HepG2 (cell line): ENCODE results near the gene TTLL11. TPM values are rescaled to one million over a fixed set of nuclear protein-coding genes. Genes with fewer than 3 reads are reported as not detected.

Experiments used
- ATAC-seq: fragments of 200-7000 bp; cut with Tn5 transposase; 3 replicates; pipeline ENCODE4 v1.9.1; 2020; ENCODE audit warnings: mild to moderate bottlenecking, moderate library complexity
- BruUV-seq: library from RNA; stranded (reverse); fragments of 400-500 nt; replicated peaks from 2 replicates; lab custom pipeline; 2021; lab: Mats Ljungman, UMichigan
- CTCF ChIA-PET: fragments of 300-600 bp; formaldehyde crosslinking; extraction: SDS; loops from one replicate; lab custom pipeline; 2021; ENCODE audit warnings: low total read pairs, inconsistent platforms, low intra/inter-chr PET ratio; lab: Yijun Ruan, JAX
- POLR2A ChIA-PET: fragments of 350-600 bp; sonication (Branson Sonifier 250); formaldehyde crosslinking; loops from one replicate; lab custom pipeline; 2020; ENCODE audit warnings: antibody characterized with exemption, inconsistent platforms; lab: Yijun Ruan, JAX
- DNase-seq: peaks from one replicate; pipeline ENCODE4 v3.0.0-alpha.2; 2015; ENCODE audit warnings: low spot score
- FAIRE-seq: peaks from 3 replicates; lab custom pipeline; 2011; peaks lifted over from hg19 to GRCh38; lab: Jason Lieb, UNC
- H2AFZ ChIP-seq: one replicate; pipeline ENCODE4 v1.6.1; 2011; ENCODE audit warnings: low read length, inconsistent platforms
- H3K27ac ChIP-seq: fragments of 300-600 bp; 3 replicates; pipeline ENCODE4 v1.8.0; 2011; ENCODE audit warnings: mixed run types, mild to moderate bottlenecking, mixed read lengths, low read length, inconsistent platforms; ENCODE audit not compliant: insufficient read depth; ENCODE audit errors: extremely low read length
- H3K27me3 ChIP-seq, 2 experiments: fragments of 200-600 bp in 1 of 2; 2 replicates in 1 of 2; 3 replicates in 1 of 2; pipeline versions ENCODE4 v1.6.0 to v1.8.0; 2011; ENCODE audit warnings: low read length in 2 of 2, mild to moderate bottlenecking in 2 of 2, moderate library complexity in 2 of 2, inconsistent platforms in 1 of 2; ENCODE audit not compliant: insufficient read depth in 2 of 2, control insufficient read depth in 1 of 2
- H3K36me3 ChIP-seq, 2 experiments: fragments of 200-600 bp in 1 of 2; replicated peaks in 1 of 2; 2 replicates in 1 of 2; 3 replicates in 1 of 2; pipeline versions ENCODE4 v1.5.1 to v1.8.0; 2011; ENCODE audit warnings: low read length in 2 of 2, inconsistent platforms in 1 of 2; ENCODE audit not compliant: insufficient read depth in 2 of 2, control insufficient read depth in 1 of 2
- H3K4me1 ChIP-seq: 2 replicates; pipeline ENCODE4 v1.5.1; 2012; ENCODE audit warnings: low read length, inconsistent platforms; ENCODE audit not compliant: insufficient read depth
- H3K4me2 ChIP-seq: 2 replicates; pipeline ENCODE4 v1.6.0; 2011; ENCODE audit warnings: low read depth, low read length, inconsistent platforms
- H3K4me3 ChIP-seq, 3 experiments: fragments of 200-600 bp in 1 of 3; sonication (generic), shearing (Covaris generic) in 1 of 3; replicated peaks in 1 of 3; 2 replicates each; pipeline ENCODE4 v1.5.1; 2011 to 2016; ENCODE audit warnings: low read length in 3 of 3, inconsistent platforms in 2 of 3, low read depth in 2 of 3, mild to moderate bottlenecking in 2 of 3, control low read depth in 1 of 3, mixed read lengths in 1 of 3; ENCODE audit not compliant: insufficient read depth in 1 of 3
- H3K79me2 ChIP-seq: one replicate; pipeline ENCODE4 v1.6.1; 2011; ENCODE audit warnings: low read length, inconsistent platforms; ENCODE audit not compliant: insufficient read depth
- H3K9ac ChIP-seq: 2 replicates; pipeline ENCODE4 v1.6.0; 2011; ENCODE audit warnings: mild to moderate bottlenecking, low read depth, low read length, inconsistent platforms; ENCODE audit not compliant: insufficient read depth
- H3K9me3 ChIP-seq: 2 replicates; pipeline ENCODE4 v1.5.1; 2012; ENCODE audit warnings: mild to moderate bottlenecking, low read length
- H4K20me1 ChIP-seq: 2 replicates; pipeline ENCODE4 v1.6.0; 2011; ENCODE audit warnings: inconsistent platforms, mild to moderate bottlenecking, low read length, moderate library complexity; ENCODE audit not compliant: insufficient read depth
- MTA3 ChIP-seq: sonication (generic); formaldehyde crosslinking; IDR thresholded peaks from 2 replicates; pipeline ENCODE4 v1.4.0; 2020; ENCODE audit warnings: missing genetic modification reagents
- NCOA1 ChIP-seq: sonication (generic); formaldehyde crosslinking; IDR thresholded peaks from 2 replicates; pipeline ENCODE4 v1.9.0; 2021; ENCODE audit warnings: missing genetic modification reagents
- RFXANK ChIP-seq: IDR thresholded peaks from 2 replicates; pipeline ENCODE4 v1.6.1; 2016
- SNRNP70 ChIP-seq: fragments of 200-400 bp; formaldehyde crosslinking; IDR thresholded peaks from 2 replicates; pipeline ENCODE4 v1.6.1; 2017; ENCODE audit warnings: mild to moderate bottlenecking, low read depth, low read length, moderate library complexity
- TOE1 ChIP-seq: sonication (generic); formaldehyde crosslinking; IDR thresholded peaks from 2 replicates; pipeline ENCODE4 v1.4.0; 2020; ENCODE audit warnings: mild to moderate bottlenecking, missing genetic modification reagents
- ZNF205 ChIP-seq: IDR thresholded peaks from 2 replicates; pipeline ENCODE4 v1.6.1; 2018; ENCODE audit warnings: missing biosample characterization, missing genetic modification reagents
- ZNF652 ChIP-seq: IDR thresholded peaks from 2 replicates; pipeline ENCODE4 v1.6.1; 2016; ENCODE audit warnings: low read depth, borderline replicate concordance
- WGBS: methylation state at CpG from one replicate; pipeline ENCODE4 v1.1.6; 2017; ENCODE audit warnings: low lambda C conversion rate; 5-methylcytosine and 5-hydroxymethylcytosine counted together
- in situ Hi-C: cut with HindIII; loops from 2 replicates; pipeline ENCODE4 v1.10.0; 2017; ENCODE audit warnings: low pct_unique_long_range_greater_than_20kb; ENCODE audit not compliant: extremely low pct_ligation_motif_present
- intact Hi-C: fragments of 100-400 bp; cut with micrococcal nuclease; formaldehyde crosslinking; loops from one replicate; pipeline ENCODE4 v1.10.0; 2022; ENCODE audit not compliant: unreplicated experiment
- polyA plus RNA-seq, 8 experiments: library from polyadenylated mRNA; depleted of rRNA in 3 of 8; stranded (reverse) in 7 of 8; unstranded in 1 of 8; fragments of >200 nt; fragmentation: Illumina TruSeq in 4 of 8; extraction: Trizol in 4 of 8; gene quantifications; 2 replicates each; pipeline versions ENCODE4 v1.2.1 to v1.2.3, GENCODE V29; 2011 to 2016; ENCODE audit warnings: low read depth in 4 of 8, missing spikeins in 1 of 8, mixed read lengths in 1 of 8; ENCODE audit not compliant: insufficient read depth in 1 of 8
- total RNA-seq, 5 experiments: library from RNA; depleted of rRNA; stranded (reverse); fragments of >200 nt; fragmentation: Illumina TruSeq; extraction: Trizol; gene quantifications; 2 replicates each; pipeline ENCODE4 v1.2.3, GENCODE V29; 2016; ENCODE audit warnings: low read depth in 1 of 5
- TF ChIP-seq, protein P1 (sequence below): sonication (generic); formaldehyde crosslinking; IDR thresholded peaks from 2 replicates; pipeline ENCODE4 v1.9.0; 2022; ENCODE audit warnings: low read depth, missing genetic modification reagents

The TTLL11 gene
- total and polyA plus RNA-seq, 2 of the 13 experiments (the other 11 are each of a cell fraction or from before 2014, with no cell fraction given) = 4.5 to 5.2 TPM

DNA sequence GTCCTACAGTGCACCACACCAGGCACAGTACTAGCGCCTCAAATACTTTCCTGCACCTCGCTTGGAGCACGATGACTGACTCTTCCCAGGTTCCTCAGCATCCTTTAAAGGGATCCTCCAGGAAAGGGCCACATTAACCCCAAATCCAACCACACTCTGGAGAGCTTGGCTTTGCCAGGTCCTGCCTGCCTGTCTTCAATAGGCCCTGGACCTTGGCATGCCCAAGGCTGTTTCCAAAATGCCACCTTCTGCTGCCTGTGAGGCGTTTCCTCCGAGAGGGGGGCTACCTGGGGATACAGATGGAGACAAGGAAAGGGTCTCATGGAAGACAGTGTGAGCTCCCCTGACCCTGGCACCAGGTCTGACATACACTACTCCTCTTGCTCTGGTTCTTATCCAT is 271.8 kb downstream of the TTLL11 start:
- no peak overlapping the region for H3K27ac ChIP-seq
- in situ Hi-C loops = no loop called here
- H3K27me3 ChIP-seq = peaks cover 1 to 49% of the 10 kb centered on the region in 2 experiments; a peak in 4 of 5 replicates
- peaks cover 4% of the 10 kb centered on the region; the same call in 1 of the 2 replicates for H3K4me1 ChIP-seq
- no TSS peak for BruUV-seq
- POLR2A ChIA-PET = no interaction called here
- TF ChIP-seq, protein P1, sequence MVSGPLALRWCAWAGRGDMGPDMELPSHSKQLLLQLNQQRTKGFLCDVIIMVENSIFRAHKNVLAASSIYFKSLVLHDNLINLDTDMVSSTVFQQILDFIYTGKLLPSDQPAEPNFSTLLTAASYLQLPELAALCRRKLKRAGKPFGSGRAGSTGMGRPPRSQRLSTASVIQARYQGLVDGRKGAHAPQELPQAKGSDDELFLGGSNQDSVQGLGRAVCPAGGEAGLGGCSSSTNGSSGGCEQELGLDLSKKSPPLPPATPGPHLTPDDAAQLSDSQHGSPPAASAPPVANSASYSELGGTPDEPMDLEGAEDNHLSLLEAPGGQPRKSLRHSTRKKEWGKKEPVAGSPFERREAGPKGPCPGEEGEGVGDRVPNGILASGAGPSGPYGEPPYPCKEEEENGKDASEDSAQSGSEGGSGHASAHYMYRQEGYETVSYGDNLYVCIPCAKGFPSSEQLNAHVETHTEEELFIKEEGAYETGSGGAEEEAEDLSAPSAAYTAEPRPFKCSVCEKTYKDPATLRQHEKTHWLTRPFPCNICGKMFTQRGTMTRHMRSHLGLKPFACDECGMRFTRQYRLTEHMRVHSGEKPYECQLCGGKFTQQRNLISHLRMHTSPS = no peak
- no peak for TF ChIP-seq NCOA1 (CRISPR knock-in tag)
- TF ChIP-seq RFXANK (CRISPR knock-in tag) = no peak
- no peak for TF ChIP-seq SNRNP70
- TF ChIP-seq ZNF205 (CRISPR knock-in tag) = no peak
- no peak for TF ChIP-seq MTA3
- no peak for TF ChIP-seq ZNF652 (CRISPR knock-in tag)
- no peak for TF ChIP-seq TOE1 (CRISPR knock-in tag)
- TF ChIP-seq, all 625 proteins: peak for 0
- Histone ChIP-seq H3K4me2 (no peak overlapping the region), H4K20me1 (no peaks in the 10 kb centered on the region), H3K9ac (no peak overlapping the region), H2AFZ (no peak overlapping the region), H3K9me3 (no peaks in the 10 kb centered on the region), H3K36me3 (no peaks in the 10 kb centered on the region), H3K79me2 (no peaks in the 10 kb centered on the region), H3K4me3 (no peak overlapping the region)
- FAIRE-seq = no peak
- WGBS = 38% methylated on average over 5 of the region's 5 CpGs
- CTCF ChIA-PET = no interaction called here
- intact Hi-C loops = loop anchor here (10.0 kb wide), 1 partner anchor 77 kb away; no protein-coding TSS in a partner anchor
- no peak for ATAC-seq
- DNase-seq = no peak
